IPS-NIHi7 (cell line): Measurements from ENCODE around the gene FAM81A.
"Not testable (repeated sequence)": the region's sequence is repeated elsewhere in the genome, so short reads cannot be mapped to it uniquely, and the experiment has no call there.

ENCODE experiments used
- DNase-seq: peaks from one replicate; pipeline ENCODE4 v3.0.0; 2012; ENCODE audit warnings: mixed read lengths; ENCODE audit errors: extremely low spot score

FAM81A gene

DNA sequence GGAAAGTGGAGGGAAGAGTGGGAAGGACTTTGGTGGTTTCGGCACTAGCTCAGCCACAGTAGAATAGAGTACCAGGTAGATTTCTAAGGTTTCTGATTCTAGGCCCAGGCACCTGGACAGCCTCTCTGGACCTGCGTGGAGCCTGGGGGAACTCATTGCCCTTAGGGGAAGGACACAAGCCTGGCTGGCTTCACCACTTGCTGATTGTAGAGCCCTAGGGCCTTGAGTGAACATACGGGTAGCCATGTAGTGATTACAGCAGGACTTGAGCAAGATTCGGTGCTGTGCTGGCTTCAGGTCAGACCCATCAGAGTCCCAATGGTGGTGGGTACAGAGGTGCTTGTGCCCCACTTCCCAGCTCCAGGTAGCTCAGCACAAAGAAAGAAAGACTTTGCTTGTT, 47.0 kb downstream of the FAM81A start:
- no peak for DNase-seq

DNA sequence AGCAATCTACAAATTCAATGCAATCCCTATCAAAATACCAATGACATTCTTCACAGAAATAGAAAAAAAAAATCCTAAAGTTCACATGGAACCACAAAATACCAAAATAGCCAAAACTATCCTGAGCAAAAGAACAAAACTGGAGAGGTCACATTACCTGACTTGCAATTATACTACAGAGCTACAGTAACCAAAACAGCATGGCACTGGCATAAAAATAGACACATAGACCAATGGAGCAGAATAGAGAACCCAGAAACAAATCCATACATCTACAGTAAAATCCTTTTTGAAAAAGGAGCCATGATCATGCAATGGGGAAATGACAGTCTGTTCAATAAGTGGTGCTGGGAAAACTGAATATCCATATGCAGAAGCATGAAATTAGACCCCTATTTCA, 51.5 kb downstream of the FAM81A start:
- not testable (repeated sequence) for DNase-seq

DNA sequence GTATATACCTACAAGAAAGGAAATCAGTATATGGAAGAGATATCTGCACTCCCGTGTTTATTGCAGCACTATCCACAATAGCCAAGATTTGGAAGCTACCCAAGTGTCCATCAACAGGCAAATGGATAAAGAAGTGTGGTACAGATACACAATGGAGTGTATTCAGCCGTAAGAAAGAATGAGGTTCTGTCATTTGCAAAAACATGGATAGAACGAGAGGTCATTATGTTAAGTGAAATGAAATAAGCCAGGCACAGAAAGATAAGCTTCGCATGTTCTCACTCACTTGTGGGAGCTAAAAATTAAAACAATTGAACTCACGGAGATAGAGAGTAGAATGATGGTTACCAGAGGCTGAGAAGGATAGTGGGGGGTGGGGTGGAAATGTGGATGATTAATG, 53.1 kb downstream of the FAM81A start:
- DNase-seq = no peak

DNA sequence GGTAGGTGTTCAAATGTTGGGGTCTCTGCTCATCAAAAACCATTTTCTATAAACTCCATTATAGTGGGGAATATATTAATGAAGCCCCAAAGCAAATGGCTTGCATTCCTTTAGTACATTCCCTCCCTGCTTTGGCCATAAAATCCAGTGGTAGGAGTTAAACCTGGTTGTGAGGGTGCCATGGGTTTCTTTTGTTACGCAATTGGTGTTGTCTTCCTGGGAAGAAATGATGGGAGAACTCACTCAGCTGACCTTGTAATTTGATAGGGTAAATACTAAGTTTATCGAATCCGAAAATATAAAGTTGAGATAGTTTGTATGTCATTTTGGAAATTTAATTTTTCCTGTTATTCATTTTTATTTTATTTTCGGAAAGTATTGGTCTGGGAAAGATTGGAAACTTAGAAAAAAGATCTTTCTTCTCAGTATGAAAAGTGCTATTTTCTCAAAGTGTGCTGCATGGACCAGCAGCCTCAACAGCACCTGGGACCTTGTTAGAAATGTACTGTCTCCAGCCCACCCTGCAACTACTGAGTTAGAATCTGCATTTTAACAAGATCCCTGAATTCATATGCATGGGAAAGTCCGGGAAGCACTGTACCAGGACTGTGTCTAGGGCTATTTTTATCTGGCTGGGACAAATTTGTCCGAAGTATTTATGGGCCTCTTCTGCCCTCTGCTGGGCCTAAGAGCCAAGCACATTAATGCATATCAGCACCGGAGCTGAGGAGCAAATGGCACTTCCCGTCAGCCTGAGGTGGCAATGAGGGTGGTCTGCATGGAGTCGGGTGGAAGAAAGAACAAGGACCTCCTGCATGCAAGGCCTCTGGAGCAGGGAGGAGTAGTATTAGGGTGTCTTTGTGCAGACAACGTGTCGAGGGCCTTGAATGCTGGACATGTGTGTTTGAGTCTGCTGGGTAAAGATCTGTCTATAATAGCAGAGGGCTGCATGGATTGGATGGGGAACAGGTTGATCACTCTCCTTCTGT, 54.7 kb downstream of the FAM81A start:
- peak; percentile 79 for DNase-seq

DNA sequence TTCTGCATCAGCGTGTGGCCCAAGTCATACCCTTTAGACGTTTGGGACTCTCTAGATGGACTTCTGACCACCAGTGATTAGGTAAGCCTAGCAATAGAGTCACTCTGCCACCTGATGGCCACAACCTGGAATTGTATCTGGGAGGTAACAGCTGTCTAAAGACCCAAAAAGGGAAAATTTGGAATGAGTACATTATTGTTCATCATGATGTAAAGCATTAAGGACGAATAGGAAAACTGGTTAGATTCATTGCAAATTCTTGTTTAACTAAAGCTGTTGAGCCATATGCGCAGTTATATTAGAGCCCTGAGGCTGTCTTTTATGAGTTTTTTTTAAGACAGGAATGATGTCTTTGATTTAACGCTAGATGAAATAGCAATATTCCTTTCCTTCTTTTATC, 63.6 kb downstream of the FAM81A start:
- DNase-seq = peak; percentile 73

DNA sequence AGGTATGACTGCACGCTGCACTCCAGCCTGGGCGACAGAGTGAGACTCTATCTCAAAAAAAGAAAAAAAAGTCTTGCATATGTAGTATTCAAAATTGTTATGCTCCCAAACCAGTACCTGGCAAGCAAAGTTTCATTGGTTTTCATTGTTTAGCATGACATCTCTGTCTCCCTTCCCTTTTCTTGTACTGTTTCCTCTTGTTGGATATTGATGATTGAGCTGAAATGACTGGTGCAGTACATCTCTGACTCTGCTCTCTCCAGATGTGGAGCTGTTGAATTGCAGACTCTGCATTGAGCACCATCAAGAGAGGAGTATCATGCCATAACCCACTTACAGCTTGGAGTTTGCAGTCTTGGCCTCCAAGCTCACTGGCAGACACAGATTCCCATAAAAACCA, 77.2 kb downstream of the FAM81A start:
- no peak for DNase-seq

DNA sequence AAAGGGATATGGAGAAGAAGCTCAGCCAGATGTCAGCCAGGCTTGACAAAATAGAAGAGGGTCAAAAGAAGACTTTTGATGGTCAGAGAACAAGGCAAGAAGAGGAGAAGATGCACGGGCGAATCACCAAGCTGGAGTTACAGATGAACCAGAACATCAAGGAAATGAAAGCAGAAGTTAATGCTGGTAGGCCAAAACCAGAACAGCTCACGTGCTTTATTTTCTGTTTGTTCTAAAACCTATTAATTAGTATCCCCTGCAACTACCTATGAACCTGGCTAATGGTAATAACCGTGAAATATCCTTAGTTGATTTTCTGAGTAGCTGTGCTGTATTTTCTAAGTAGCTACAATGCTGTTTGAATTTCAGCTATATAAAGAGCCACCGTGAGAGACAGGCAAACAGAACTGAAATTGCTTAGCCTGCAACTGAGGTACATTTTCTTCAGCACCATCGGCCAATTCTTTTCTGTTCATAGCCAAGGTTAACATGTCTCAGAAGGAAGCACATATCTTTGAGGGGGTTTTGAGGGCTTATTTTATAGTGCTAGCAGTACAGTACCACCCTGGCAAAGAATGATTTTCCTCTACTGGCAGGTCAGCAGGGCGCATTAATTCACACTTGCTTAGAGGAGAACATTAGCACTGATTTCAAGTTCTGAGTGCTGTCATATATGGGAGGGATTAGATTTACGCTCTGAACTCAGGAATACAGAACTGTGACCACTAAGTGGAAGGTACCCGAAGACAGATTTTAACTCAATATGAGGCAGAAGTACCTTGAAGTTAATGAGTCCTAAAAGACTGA, 78.9 kb downstream of the FAM81A start:
- no peak for DNase-seq

DNA sequence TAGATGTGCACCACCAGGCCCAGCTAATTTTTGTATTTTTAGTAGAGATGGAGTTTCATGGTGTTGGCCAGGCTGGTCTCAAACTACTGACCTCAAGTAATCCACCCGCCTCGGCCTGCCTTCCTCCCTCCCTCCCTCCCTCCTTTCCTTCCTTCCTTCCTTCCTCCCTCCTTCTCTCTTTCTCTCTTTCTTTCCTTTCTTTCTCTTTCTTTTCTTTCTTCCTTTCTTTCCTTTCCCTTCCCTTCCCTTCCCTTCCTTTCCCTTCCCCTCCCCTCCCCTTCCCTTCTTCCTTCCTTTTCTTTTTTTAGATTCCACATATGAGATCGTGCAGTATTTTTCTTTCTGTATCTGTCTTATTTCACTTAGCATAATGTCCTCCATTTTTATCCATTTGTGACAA, 81.3 kb downstream of the FAM81A start:
- DNase-seq = no peak

DNA sequence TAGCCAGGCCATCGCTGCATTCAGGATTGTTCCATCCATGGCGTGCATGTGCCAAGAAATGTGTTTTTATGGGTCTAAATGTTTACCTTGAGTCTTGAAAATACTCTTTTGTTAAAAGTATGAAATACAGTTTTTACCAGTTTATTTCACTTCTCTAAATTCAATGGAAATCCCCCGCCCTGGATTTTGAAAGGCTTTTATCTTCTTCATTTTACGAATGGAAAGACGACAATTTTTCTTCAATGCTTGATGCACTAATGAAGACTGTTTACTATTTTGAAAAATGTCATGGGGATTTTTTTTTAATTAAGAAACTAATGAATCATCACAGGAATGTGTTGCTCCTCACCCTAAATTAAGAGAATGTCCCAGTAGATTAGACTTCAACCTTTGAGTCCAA, 83.5 kb downstream of the FAM81A start:
- DNase-seq = no peak

DNA sequence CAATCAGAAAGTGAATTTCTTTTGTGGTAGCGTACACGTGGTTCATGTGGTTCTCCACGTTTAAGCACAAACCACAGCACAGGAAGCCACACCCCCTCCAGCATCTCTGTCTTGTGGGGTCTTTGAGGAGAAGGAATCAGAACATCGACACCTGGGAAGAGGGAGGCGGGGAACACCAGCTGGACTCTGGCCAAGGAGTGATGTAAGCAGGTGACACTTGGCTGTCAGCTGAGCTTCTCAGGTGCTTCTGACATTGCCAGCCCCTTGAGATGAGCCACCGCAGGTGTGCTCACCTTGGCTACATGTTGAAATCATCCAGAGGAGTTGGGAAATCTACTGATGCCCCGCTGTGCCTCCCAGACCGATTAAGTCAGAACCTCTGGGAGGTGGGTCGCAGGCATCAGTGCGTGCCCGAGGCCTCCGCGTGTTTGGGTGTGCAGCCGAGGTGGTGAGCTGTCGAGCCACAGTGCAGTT, 85.0 kb downstream of the FAM81A start:
- no peak for DNase-seq

DNA sequence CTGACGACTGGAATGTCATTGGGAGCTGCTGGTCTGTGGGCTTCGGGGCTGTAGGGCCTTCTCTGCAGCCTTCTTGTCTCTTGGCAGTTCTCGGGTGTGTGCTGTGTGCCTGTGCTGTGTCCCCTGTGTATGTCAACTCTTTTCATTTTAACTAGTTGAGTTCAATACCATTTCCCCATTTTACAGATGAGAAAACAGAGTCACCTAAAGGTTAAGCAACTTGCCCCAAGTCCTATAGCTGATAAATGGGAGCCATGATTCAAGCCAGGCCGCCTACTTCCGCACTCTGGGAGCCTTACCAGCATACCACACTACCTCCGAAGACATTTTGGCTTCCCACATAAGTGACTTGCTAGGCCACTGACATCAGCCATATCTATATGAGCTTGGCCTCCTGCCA, 85.7 kb downstream of the FAM81A start:
- DNase-seq = no peak

DNA sequence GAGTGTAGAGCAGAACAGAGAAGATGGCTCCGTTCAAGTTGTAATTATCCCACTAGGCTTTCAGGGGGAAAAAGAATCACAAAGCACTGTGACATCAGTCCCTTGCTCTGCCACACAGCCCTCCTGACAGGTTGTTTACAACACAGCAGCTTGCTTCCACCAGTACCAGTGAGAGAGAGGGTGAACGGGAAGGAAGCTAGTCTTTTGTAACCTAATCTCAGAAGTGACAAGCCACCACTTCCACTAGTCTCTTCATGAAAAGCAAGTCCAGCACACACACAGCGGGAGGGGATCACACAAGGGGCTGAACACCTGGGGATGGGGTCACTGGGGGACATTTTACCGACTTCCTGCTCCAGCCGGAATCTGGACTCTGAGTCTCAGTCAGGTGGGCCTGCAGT, 86.3 kb downstream of the FAM81A start:
- no peak for DNase-seq

DNA sequence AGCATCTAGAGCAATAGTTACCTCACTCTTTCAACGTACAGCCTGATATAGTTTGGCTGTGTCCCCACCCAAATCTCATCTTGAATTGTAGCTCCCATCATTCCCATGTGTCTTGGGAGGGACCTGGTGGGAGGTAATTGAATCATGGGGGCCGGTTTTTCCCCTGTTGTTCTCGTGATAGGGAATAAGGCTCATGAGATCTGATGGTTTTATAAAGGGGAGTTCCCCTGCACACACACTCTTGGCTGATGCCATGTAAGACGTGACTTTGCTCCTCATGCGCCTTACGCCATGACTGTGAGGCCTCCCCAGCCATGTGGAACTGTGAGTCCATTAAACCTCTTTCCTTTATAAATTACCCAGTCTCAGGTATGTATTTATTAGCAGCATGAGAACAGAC, 88.5 kb downstream of the FAM81A start:
- DNase-seq = not testable (repeated sequence)

DNA sequence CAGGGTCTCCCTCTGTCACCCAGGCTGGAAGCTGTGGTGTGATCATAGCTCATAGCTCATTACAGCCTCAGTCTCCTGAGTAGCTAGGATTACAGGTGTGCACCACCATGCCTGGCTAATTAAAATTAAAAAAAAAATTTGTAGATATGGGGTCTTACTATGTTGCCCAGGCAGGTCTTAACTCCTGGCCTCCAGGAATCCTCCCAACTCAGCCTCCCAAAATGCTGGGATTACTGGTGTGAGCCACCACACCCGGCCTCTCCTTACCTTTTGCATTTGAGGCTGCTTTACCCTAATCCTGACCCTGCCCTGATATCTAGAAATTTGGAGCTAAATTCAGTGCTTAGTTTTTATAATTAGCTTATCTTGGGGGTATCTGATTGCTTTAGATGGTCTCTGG, 90.4 kb downstream of the FAM81A start:
- no peak for DNase-seq

DNA sequence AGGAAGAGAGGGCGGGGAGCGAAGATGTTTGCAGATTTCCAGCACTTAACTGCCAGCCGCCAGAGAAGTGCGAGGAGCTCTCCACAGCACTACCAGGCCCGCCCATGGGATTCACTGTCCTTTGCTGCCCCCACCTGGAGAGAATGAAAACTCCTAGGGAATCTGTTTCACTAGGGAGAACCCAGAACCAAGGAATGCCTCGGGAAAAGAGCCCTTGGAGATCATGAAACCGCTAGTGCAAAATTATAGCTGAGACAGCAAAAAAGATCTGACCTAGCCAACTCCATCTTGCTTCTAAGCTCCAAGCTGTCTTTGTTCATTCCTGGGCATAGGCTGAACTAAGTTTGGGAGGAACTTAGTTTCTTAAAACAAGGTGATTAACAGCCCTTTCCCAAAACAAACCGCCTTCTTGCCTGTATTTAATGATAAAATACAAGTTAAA, 91.0 kb downstream of the FAM81A start:
- DNase-seq = peak; percentile 87

DNA sequence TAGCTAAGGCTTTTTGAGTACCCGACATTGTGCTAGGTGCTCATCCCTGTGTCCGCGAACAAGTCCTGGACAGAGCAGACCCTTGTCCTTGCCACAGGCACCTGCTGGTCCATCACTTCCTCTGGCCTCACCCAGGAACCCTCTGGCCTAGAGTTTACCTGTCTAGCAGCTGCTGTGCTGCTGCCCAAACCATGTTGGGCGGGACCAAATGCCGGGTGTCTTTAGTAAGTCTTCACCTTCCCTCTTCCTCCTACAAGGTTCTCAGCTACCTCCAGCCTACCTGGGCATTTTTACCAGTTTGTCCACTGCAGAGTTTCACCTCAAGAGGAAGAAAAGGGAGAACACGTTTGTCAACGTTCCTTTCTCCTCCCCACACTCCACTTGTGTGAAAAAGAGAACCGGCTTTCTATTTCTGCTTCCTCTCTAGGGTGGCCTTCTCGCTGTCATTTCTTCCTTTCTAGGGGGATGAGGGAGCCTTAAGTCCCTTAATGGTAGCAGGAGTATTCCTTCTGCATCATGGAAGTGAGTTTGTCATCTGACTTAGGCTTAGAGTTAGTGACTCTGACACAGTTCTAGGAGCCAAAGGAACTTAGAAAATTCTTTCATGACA, 93.2 kb downstream of the FAM81A start:
- DNase-seq = no peak

DNA sequence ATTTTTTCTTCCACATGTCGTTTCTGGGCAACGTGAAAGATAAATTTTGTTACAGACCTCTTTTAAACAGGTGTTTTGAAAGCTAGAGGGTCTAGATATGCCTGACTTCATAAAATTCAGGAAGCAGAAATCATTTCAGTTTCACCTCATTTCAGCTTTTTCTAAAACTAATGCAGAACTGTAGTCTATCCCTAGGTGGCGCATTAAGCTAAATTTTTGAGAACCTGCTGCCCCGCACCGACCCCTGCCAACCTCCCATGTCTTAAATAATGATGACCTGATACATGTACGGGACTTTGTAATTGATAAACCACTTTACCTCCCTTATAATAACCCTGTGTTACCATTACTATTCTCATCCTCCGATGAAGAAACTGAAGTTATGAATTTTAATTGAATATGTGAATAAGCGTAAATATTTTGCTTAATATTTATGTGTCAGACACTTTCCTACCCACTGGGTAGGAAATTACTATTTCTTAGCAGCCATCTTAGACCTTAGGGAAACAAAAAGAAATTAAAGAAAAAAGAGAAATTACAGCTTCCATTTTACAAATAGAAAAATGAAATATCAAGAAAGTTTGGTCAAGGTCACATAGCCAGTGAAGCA, 94.9 kb downstream of the FAM81A start:
- DNase-seq = peak; percentile 40

DNA sequence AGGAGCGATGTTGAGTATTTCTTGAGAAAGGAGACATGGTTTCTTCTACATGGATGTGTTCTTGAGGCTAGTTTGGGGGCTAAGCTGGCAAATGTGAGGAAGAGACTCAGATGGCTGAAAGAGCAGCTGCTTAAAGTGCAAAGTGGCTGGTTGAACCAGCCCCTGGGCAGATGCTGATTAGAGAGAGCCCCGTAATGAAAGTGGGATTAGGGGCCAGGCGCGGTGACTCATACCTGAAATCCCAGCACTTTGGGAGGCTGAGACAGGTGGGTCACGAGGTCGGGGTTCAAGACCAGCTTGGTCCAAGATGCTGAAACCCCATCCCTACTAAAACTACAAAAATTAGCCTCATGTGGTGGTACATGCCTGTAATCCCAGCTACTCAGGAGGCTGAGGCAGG, 98.6 kb downstream of the FAM81A start:
- no peak for DNase-seq

DNA sequence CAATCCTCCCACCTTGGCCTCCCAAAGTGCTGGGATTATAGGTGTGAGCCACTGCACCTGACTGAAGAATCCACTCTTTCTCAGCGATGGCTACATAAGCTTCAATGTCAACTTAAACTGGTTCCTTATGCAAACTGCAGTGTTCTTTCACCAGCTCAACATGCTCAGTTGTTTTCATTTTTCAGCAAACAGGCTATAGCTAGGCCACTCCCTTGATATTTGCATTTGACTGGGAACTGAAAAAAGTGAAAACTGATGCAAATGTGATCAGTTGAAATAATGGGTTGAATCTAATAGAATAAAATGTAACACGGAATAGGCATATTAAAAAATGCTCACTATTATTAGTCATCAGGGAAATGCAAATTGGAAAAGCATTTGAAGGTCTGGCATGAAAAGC, 99.4 kb downstream of the FAM81A start:
- no peak for DNase-seq

DNA sequence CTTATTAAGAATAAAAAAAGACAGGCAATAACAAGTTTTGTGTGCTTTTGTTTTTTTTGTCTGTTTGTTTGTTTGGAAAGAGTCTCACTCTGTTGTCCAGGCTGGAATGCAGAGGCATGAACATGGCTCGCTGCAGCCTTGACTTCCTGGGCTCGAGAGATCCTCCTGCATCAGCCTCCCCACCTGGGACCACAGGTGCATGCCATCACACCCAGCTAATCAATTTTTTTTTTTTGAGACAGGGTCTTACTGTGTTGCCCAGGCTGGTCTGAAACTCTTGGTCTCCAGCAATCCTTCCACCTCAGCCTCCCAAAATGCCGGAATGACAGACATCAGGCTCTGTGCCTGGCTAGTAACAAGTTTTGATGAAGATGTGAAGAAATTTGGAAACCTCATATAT, 100.5 kb downstream of the FAM81A start:
- no peak for DNase-seq

DNA sequence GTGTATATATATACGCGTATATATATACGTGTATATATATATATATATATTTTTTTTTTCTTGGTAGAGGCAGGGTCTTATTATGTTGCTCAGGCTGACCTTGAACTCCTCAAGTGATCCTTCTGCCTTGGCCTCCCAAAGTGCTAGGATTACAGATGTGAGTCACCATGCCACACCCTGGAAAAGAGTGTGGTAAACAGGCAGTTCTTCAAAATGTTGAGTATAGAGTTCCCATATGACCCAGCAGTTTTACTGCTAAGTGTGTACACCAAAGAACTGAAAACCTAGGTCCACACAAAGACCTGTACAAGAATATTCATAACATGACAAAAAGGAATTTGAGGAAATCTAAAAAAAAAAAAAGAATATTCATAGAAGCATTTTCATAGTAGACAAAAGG, 101.8 kb downstream of the FAM81A start:
- no peak for DNase-seq

DNA sequence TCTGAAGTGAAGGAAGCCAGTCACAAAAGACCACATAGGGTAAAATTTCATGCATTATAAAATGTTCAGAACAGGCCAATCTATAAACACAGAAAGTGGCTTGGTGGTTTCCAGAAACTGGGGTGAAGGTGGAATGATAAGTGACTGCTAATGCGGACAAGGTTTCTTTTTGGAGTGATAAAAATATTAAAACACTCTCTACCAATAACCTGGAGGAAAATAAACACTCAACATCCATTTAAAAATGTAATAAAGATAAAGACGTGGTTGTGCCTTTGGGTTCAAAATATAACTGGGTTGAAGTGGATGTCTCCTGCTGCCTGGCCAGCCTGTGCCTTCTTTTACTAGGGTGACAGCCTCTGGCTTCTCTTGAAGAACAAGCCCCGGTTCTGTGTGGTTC, 102.7 kb downstream of the FAM81A start:
- no peak for DNase-seq
